ENCODE results near the gene FNIP2.
"Not testable (repeated sequence)": the region's sequence is repeated elsewhere in the genome, so short reads cannot be mapped to it uniquely, and the experiment has no call there.

Gene FNIP2

GRCh38 chr4:158945529-158946108, 176.8 kb downstream of the FNIP2 start:
- TF ChIP-seq CTCF (IDR thresholded peaks at IDR 0.05; ENCODE audit: control insufficient read depth, extremely low read depth, insufficient read depth), result no peak
- DNase-seq (ENCODE audit: low read depth), result no peak
- H3K4me3 ChIP-seq (ENCODE audit: low read depth, low read length), result no peak overlapping the region

GRCh38 chr4:158946825-158947224, 178.0 kb downstream of the FNIP2 start:
- TF ChIP-seq CTCF (IDR thresholded peaks at IDR 0.05; ENCODE audit: control insufficient read depth, extremely low read depth, insufficient read depth), result no peak
- no peak overlapping the region for H3K4me3 ChIP-seq (ENCODE audit: low read depth, low read length)
- DNase-seq (ENCODE audit: low read depth), result no peak

DNA sequence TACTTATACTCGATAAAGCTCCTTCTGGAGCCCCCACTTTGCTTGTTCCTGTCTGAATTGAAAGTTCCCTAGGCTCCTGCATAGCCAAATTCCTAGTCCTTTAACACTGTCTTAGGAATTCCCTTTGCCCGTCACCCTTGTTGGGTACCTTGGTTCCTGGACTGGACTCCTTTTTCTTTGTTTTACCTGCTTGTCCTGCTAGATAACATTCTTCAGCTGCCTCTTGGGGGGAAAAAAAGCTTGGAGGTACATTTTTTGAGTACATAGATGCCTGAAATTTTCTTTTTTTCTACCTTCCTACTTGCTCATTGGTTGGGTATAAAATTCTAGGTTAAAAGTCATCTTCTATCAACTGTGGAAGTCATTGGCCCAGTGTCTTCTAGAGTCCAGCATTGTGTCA, 179.2 kb downstream of the FNIP2 start:
- TF ChIP-seq CTCF (IDR thresholded peaks at IDR 0.05; ENCODE audit: control insufficient read depth, extremely low read depth, insufficient read depth), result no peak
- DNase-seq (ENCODE audit: low read depth), result no peak
- H3K4me3 ChIP-seq (ENCODE audit: low read depth, low read length), result no peak overlapping the region

- DNase-seq (ENCODE audit: low read depth), result no peak
- no peak overlapping the region for H3K4me3 ChIP-seq (ENCODE audit: low read depth, low read length)
Observed at GRCh38 chr4:158949099-158949498, 180.3 kb downstream of the FNIP2 start.

GRCh38 chr4:158952221-158952774, 183.5 kb downstream of the FNIP2 start:
- H3K4me3 ChIP-seq (ENCODE audit: low read depth, low read length); DNase-seq (ENCODE audit: low read depth): not testable (repeated sequence)

More at GRCh38 chr4:158949099-158949498, 180.3 kb downstream of the FNIP2 start:
- TF ChIP-seq CTCF (IDR thresholded peaks at IDR 0.05; ENCODE audit: control insufficient read depth, extremely low read depth, insufficient read depth), result no peak

DNA sequence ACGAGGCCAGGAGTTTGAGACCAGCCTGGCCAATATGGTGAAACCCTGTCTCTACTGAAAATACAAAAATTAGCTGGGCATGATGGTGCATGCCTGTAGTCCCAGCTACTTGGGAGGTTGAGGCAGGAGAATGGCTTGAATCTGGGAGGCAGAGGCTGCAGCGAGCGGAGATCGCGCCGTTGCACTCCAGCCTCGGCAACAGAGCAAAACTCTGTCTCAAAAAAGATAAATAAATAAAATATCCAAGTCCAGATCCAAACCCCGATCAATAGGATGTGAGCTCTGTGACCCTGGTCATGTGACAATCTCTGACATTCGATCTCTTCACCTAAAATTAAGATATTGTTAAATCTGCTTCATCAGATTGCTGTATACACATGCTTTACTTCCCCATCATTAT, 187.5 kb downstream of the FNIP2 start:
- not testable (repeated sequence) for DNase-seq (ENCODE audit: low read depth); H3K4me3 ChIP-seq (ENCODE audit: low read depth, low read length)

DNA sequence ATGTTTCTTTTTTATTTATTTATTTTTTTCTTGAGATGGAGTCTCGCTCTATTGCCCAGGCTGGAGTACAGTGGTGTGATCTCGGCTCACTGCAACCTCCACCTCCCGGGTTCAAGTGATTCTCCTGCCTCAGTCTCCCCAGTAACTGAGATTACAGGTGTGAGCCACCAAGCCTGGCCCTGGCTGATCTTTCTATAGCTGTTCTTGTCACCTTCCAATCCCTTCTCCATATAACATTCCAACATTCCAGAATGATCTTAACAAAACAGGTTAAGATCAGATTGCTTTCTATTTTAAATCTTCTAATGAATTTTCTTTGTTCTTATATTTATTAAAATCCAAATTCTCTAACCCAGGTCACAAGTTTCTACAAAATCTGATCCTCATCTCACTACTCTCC, 188.1 kb downstream of the FNIP2 start:
- H3K4me3 ChIP-seq (ENCODE audit: low read depth, low read length); DNase-seq (ENCODE audit: low read depth): not testable (repeated sequence)

Measured in LNCaP clone FGC (cell line).